K562 (cell line): ENCODE measurements around the gene SPDEF. TPM values are rescaled to one million over a fixed set of nuclear protein-coding genes. Genes with fewer than 3 reads are reported as not detected.

Experiments
- ATAC-seq: fragments of 200-7000 bp; cut with Tn5 transposase; 3 replicates; pipeline ENCODE4 v1.9.1; 2020; ENCODE audit warnings: moderate library complexity
- BruUV-seq: library from RNA; stranded (reverse); fragments of 400-500 nt; replicated peaks from 2 replicates; lab custom pipeline; 2021; lab: Mats Ljungman, UMichigan
- CTCF ChIA-PET: fragments of 300-600 bp; formaldehyde crosslinking; extraction: SDS; loops from one replicate; lab custom pipeline; 2021; ENCODE audit warnings: low intra/inter-chr PET ratio; lab: Yijun Ruan, JAX
- POLR2A ChIA-PET: fragments of 300-600, 350-650 bp; sonication (Branson Sonifier 250); formaldehyde crosslinking; extraction: SDS; loops from one replicate; lab custom pipeline; 2021; ENCODE audit warnings: antibody characterized with exemption, inconsistent platforms; lab: Yijun Ruan, JAX
- DNase-seq, 4 experiments: peaks; one replicate each; pipeline versions ENCODE4 v3.0.0 to v3.0.0-alpha.2; 2011 to 2018; ENCODE audit warnings: low spot score in 3 of 4, mixed read lengths in 3 of 4; ENCODE audit errors: extremely low read depth in 1 of 4
- FAIRE-seq: peaks from 2 replicates; lab custom pipeline; 2011; peaks lifted over from hg19 to GRCh38; lab: Jason Lieb, UNC
- H2AFZ ChIP-seq: 2 replicates; pipeline ENCODE4 v1.6.0; 2011; ENCODE audit warnings: low read depth, low read length, control low read depth, inconsistent platforms
- H3K27ac ChIP-seq: fragments of 200-600 bp; 3 replicates; pipeline ENCODE4 v1.8.0; 2011; ENCODE audit warnings: low read depth, mild to moderate bottlenecking, control low read depth, inconsistent platforms, low read length, moderate library complexity, mixed read lengths; ENCODE audit errors: extremely low read depth
- H3K27me3 ChIP-seq, 2 experiments: fragments of 300-600 bp in 1 of 2; 2 replicates in 1 of 2; 3 replicates in 1 of 2; pipeline versions ENCODE4 v1.6.0 to v1.8.0; 2011; ENCODE audit warnings: inconsistent platforms in 2 of 2, low read length in 2 of 2, mild to moderate bottlenecking in 1 of 2, mixed read lengths in 1 of 2, moderate library complexity in 1 of 2; ENCODE audit not compliant: control insufficient read depth in 2 of 2, insufficient read depth in 2 of 2
- H3K36me3 ChIP-seq: fragments of 300-600 bp; 3 replicates; pipeline ENCODE4 v1.8.0; 2011; ENCODE audit warnings: mild to moderate bottlenecking, low read length, inconsistent platforms; ENCODE audit not compliant: control insufficient read depth, insufficient read depth
- H3K4me1 ChIP-seq, 2 experiments: fragments of 200-600 bp in 1 of 2; replicated peaks in 1 of 2; 2 replicates in 1 of 2; 3 replicates in 1 of 2; pipeline versions ENCODE4 v1.5.1 to v1.8.0; 2011; ENCODE audit warnings: inconsistent platforms in 2 of 2, low read length in 2 of 2, mild to moderate bottlenecking in 1 of 2, mixed read lengths in 1 of 2, moderate library complexity in 1 of 2; ENCODE audit not compliant: control insufficient read depth in 2 of 2, insufficient read depth in 2 of 2
- H3K4me2 ChIP-seq: 2 replicates; pipeline ENCODE4 v1.6.1; 2011; ENCODE audit warnings: low read length, control low read depth, inconsistent platforms, mixed read lengths; ENCODE audit not compliant: insufficient read depth
- H3K4me3 ChIP-seq: fragments of 200-600 bp; sonication (generic), shearing (Covaris generic); 2 replicates; pipeline ENCODE4 v1.5.1; 2016; ENCODE audit warnings: control low read depth, inconsistent platforms
- H3K79me2 ChIP-seq: fragments of 200-600 bp; 3 replicates; pipeline ENCODE4 v1.8.0; 2011; ENCODE audit warnings: low read length, inconsistent platforms; ENCODE audit not compliant: control insufficient read depth, insufficient read depth
- H3K9ac ChIP-seq, 2 experiments: 2 replicates each; pipeline versions ENCODE4 v1.6.0 to v1.6.1; 2011; ENCODE audit warnings: low read depth in 2 of 2, low read length in 2 of 2, control low read depth in 1 of 2, inconsistent platforms in 1 of 2, mild to moderate bottlenecking in 1 of 2, mixed read lengths in 1 of 2; ENCODE audit not compliant: insufficient read depth in 1 of 2
- H3K9me1 ChIP-seq: one replicate; pipeline ENCODE4 v1.6.0; 2011; ENCODE audit warnings: inconsistent platforms, mild to moderate bottlenecking, low read length, moderate library complexity; ENCODE audit not compliant: control insufficient read depth, insufficient read depth
- H3K9me3 ChIP-seq: replicated peaks from 2 replicates; pipeline ENCODE4 v1.5.1; 2011; ENCODE audit warnings: low read depth, low read length, inconsistent platforms; ENCODE audit not compliant: control insufficient read depth, insufficient read depth
- H4K20me1 ChIP-seq: replicated peaks from 2 replicates; pipeline ENCODE4 v1.6.1; 2011; ENCODE audit warnings: low read length, inconsistent platforms, mixed read lengths; ENCODE audit not compliant: control insufficient read depth, insufficient read depth
- C11orf30 ChIP-seq: fragments of 450-650 bp; IDR thresholded peaks from 2 replicates; pipeline ENCODE4 v1.6.1; 2016; ENCODE audit warnings: low read depth, mild to moderate bottlenecking
- MAFF ChIP-seq: IDR thresholded peaks from 2 replicates; pipeline ENCODE4 v1.6.1; 2012; ENCODE audit warnings: low read length, improper control_type of control experiment
- MAFG ChIP-seq: fragments of 450-650 bp; conservative IDR thresholded peaks from 2 replicates; pipeline ENCODE4 v1.6.1; 2016; ENCODE audit warnings: missing genetic modification characterization, missing compliant biosample characterization
- STAT6 ChIP-seq: sonication (generic); formaldehyde crosslinking; IDR thresholded peaks from 2 replicates; pipeline ENCODE4 v1.8.1; 2023; ENCODE audit warnings: mild to moderate bottlenecking, missing genetic modification reagents
- ZNF316 ChIP-seq: fragments of 450-650 bp; IDR thresholded peaks from 2 replicates; pipeline ENCODE4 v1.6.1; 2016
- WGBS: fragments of 100-300 bp; shearing (Covaris generic); methylation state at CpG from one replicate; pipeline ENCODE4 v1.1.6; 2016; ENCODE audit warnings: low coverage, mixed read lengths; ENCODE audit not compliant: insufficient coverage; ENCODE audit errors: missing lambda C conversion rate; 5-methylcytosine and 5-hydroxymethylcytosine counted together
- in situ Hi-C: fragments of 300-500 bp; cut with MboI; formaldehyde crosslinking; loops from 4 replicates; pipeline ENCODE4 v1.15.0; 2018; ENCODE audit warnings: inconsistent platforms, mixed read lengths
- intact Hi-C: fragments of 100-400 bp; cut with micrococcal nuclease; formaldehyde crosslinking; loops from 2 replicates; pipeline ENCODE4 v1.14.2; 2022
- polyA plus RNA-seq, 8 experiments: library from polyadenylated mRNA; depleted of rRNA in 4 of 8; stranded (reverse) in 5 of 8; unstranded in 3 of 8; fragments of >200 nt; fragmentation: Nextera tagmentation in 2 of 8; fragmentation: Illumina TruSeq in 1 of 8; extraction: Ambion mirVana in 2 of 8; extraction: Trizol in 1 of 8; gene quantifications; 2 replicates each; pipeline versions ENCODE4 v1.2.1 to v1.2.3, GENCODE V29; 2011 to 2014; ENCODE audit warnings: inconsistent platforms in 1 of 8, missing spikeins in 1 of 8
- total RNA-seq, 7 experiments: library from RNA; depleted of rRNA in 6 of 7; stranded (reverse); fragments of >200 nt in 6 of 7; fragmentation: Illumina TruSeq in 2 of 7; extraction: Trizol in 2 of 7; gene quantifications; 2 replicates each; pipeline versions ENCODE4 v1.2.1 to v1.2.3, GENCODE V29; 2011 to 2021; ENCODE audit warnings: low replicate concordance in 1 of 7

SPDEF gene
- total and polyA plus RNA-seq, 9 of the 15 experiments (the other 6 are each of a cell fraction or from before 2014, with no cell fraction given), result 0.04 to 0.12 (median 0.11) TPM; not detected in 5

- Histone ChIP-seq H3K27ac (no peak overlapping the region), H3K79me2 (peaks cover 66% of the 10 kb centered on the region), H3K36me3 (peaks cover 58% of the 10 kb centered on the region), H3K4me2 (no peak overlapping the region), H3K4me3 (no peak overlapping the region), H3K9me1 (peaks cover 2% of the 10 kb centered on the region), H2AFZ (no peak overlapping the region), H4K20me1 (peaks cover 50% of the 10 kb centered on the region), H3K4me1 (0 out of 5 replicates have a peak, but pooled peaks cover 0 to 8% of the 10 kb centered on the region in 2 experiments), H3K27me3 (no peaks in the 10 kb centered on the region), H3K9ac (no peak overlapping the region), H3K9me3 (no peaks in the 10 kb centered on the region)
- DNase-seq, result no peak
- BruUV-seq, result no TSS peak
- in situ Hi-C loops (loop anchor here (5.0 kb wide), 1 partner anchor 145 kb away; no protein-coding TSS in a partner anchor), intact Hi-C loops (no loop called here)
- ChIA-PET CTCF (no interaction called here), POLR2A (interaction anchor here (0.7 to 2.9 kb wide), 5 partner anchors 10 to 354 kb away, joined by 3 to 14 read pairs (median 4); partner anchors contain the start of gene SMIM29)
- TF ChIP-seq STAT6, result no peak
- peak; percentile 34; the same call in 1 of the 2 replicates for TF ChIP-seq MAFF
- TF ChIP-seq C11orf30, result peak; percentile 66
- 0 out of 2 replicates have a peak, but pooled peaks have one; percentile 40 for TF ChIP-seq MAFG
- TF ChIP-seq ZNF316, result peak; percentile 79
- ATAC-seq, result no peak
- FAIRE-seq, result peak; percentile 54
- 82% methylated on average over 10 of the region's 10 CpGs for WGBS
Observed at GRCh38 chr6:34602318-34603111, 46.4 kb upstream of the SPDEF start.
